Muscle layer of colon (tissue), 2 donors: ENCODE results near the gene C20orf96.

Experiments
- H3K27ac ChIP-seq: one replicate; pipeline ENCODE4 v1.7.0; 2013; ENCODE audit warnings: low read depth, mild to moderate bottlenecking, low read length, moderate library complexity
- H3K27me3 ChIP-seq, 2 donors: one replicate each; pipeline ENCODE4 v1.7.0; 2013; ENCODE audit warnings: low read length in 2 of 2, mild to moderate bottlenecking in 2 of 2; ENCODE audit not compliant: insufficient read depth in 2 of 2, control insufficient read depth in 1 of 2
- H3K36me3 ChIP-seq: one replicate; pipeline ENCODE4 v1.7.0; 2013; ENCODE audit warnings: mild to moderate bottlenecking, low read length; ENCODE audit not compliant: insufficient read depth
- H3K4me1 ChIP-seq: one replicate; pipeline ENCODE4 v1.7.0; 2013; ENCODE audit warnings: mild to moderate bottlenecking, low read length; ENCODE audit not compliant: insufficient read depth
- H3K4me3 ChIP-seq, 2 donors: one replicate each; pipeline ENCODE4 v1.7.0; 2013; ENCODE audit warnings: low read length in 2 of 2, low read depth in 1 of 2, mild to moderate bottlenecking in 1 of 2, moderate library complexity in 1 of 2
- H3K9ac ChIP-seq: one replicate; pipeline ENCODE4 v1.7.0; 2013; ENCODE audit warnings: low read length
- H3K9me3 ChIP-seq: one replicate; pipeline ENCODE4 v1.7.0; 2013; ENCODE audit warnings: mild to moderate bottlenecking, low read length
- donor health status: abdominal sarcoma.
- donor health status: Adenocarcinoma of cecum.

The C20orf96 gene

GRCh38 chr20:273884-274283, 16.7 kb downstream of the C20orf96 start:
- H3K9me3 ChIP-seq, result no peaks in the 10 kb centered on the region
- no peak overlapping the region for H3K4me3 ChIP-seq
- no peak overlapping the region for H3K27ac ChIP-seq
- peaks cover 24% of the 10 kb centered on the region for H3K36me3 ChIP-seq
- H3K9ac ChIP-seq, result no peak overlapping the region
- no peaks in the 10 kb centered on the region for H3K4me1 ChIP-seq
- H3K27me3 ChIP-seq, result no peaks in the 10 kb centered on the region

DNA sequence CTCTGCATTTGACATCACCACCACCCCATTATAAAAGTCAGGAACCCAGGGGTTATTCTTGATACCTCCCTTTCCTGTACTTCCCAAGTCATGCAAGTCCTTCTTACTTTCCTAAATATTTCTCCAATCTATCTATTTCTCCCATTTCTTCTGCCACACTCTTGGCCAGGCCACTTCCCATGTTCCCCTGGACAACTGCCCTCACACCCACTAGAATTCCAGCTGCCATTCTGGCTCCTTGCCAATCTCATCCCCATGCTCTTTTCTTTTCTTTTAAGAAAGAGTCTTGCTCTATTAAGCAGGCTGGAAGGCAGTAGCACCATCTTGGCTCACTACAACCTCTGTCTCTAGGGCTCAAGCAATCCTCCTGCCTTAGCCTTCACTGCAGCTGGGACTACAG, 17.8 kb downstream of the C20orf96 start:
- H3K27ac ChIP-seq, result no peak overlapping the region
- no peaks in the 10 kb centered on the region for H3K9me3 ChIP-seq
- H3K27me3 ChIP-seq, result no peaks in the 10 kb centered on the region
- no peaks in the 10 kb centered on the region for H3K4me1 ChIP-seq
- H3K9ac ChIP-seq, result no peak overlapping the region
- no peak overlapping the region for H3K4me3 ChIP-seq
- H3K36me3 ChIP-seq, result peaks cover 20% of the 10 kb centered on the region

GRCh38 chr20:271528-271927, 19.0 kb downstream of the C20orf96 start:
- Histone ChIP-seq H3K9me3 (no peaks in the 10 kb centered on the region), H3K27me3 (no peaks in the 10 kb centered on the region)

GRCh38 chr20:271069-271468, 19.5 kb downstream of the C20orf96 start:
- no peak overlapping the region for H3K9ac ChIP-seq
- no peak overlapping the region for H3K27ac ChIP-seq
- peaks cover 7% of the 10 kb centered on the region for H3K36me3 ChIP-seq
- no peak overlapping the region for H3K4me3 ChIP-seq
- no peaks in the 10 kb centered on the region for H3K9me3 ChIP-seq
- H3K27me3 ChIP-seq, result no peaks in the 10 kb centered on the region
- H3K4me1 ChIP-seq, result peaks cover 5% of the 10 kb centered on the region

More at GRCh38 chr20:271528-271927, 19.0 kb downstream of the C20orf96 start:
- Histone ChIP-seq H3K27ac (no peak overlapping the region), H3K4me1 (peaks cover 2% of the 10 kb centered on the region), H3K9ac (no peak overlapping the region), H3K36me3 (peaks cover 10% of the 10 kb centered on the region), H3K4me3 (no peak overlapping the region)

- Histone ChIP-seq H3K9ac (no peak overlapping the region), H3K27me3 (no peaks in the 10 kb centered on the region), H3K4me1 (peaks cover 5% of the 10 kb centered on the region), H3K27ac (no peak overlapping the region), H3K36me3 (peaks cover 1% of the 10 kb centered on the region), H3K4me3 (no peak overlapping the region), H3K9me3 (no peaks in the 10 kb centered on the region)
Measured at GRCh38 chr20:270517-270916, 20.0 kb downstream of the C20orf96 start.

GRCh38 chr20:266596-267562, 23.7 kb downstream of the C20orf96 start:
- no peak overlapping the region for H3K27ac ChIP-seq

DNA sequence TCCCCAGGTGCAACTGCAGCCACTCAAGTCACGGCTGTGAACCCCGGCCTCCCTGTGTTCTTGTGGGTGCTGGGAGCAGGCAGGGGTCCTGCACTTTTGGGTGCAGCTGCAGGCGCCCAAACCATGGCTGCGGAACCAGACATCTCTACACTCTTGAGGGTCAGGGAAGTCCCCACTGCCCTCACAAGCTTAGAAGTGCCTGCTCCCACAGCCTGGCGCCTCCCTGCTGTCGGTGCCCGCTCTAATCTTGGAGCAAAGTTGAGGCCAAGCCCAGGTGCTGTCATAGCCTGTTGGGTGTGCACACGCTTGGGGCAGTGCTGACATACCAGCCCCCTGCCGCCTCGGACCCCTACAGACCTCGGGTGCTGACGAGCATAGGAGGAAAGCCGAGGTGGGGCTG, 26.8 kb downstream of the C20orf96 start:
- Histone ChIP-seq H3K9ac (no peak overlapping the region), H3K36me3 (no peaks in the 10 kb centered on the region), H3K27me3 (no peaks in the 10 kb centered on the region), H3K9me3 (no peaks in the 10 kb centered on the region), H3K4me3 (no peak overlapping the region), H3K4me1 (peaks cover 5% of the 10 kb centered on the region), H3K27ac (no peak overlapping the region)

More at GRCh38 chr20:266596-267562, 23.7 kb downstream of the C20orf96 start:
- H3K9me3 ChIP-seq, result no peaks in the 10 kb centered on the region
- peaks cover 5% of the 10 kb centered on the region for H3K4me1 ChIP-seq
- peak overlapping the region; percentile 54 to 75 for H3K4me3 ChIP-seq
- H3K27me3 ChIP-seq, result no peaks in the 10 kb centered on the region
- H3K9ac ChIP-seq, result no peak overlapping the region
- no peaks in the 10 kb centered on the region for H3K36me3 ChIP-seq

DNA sequence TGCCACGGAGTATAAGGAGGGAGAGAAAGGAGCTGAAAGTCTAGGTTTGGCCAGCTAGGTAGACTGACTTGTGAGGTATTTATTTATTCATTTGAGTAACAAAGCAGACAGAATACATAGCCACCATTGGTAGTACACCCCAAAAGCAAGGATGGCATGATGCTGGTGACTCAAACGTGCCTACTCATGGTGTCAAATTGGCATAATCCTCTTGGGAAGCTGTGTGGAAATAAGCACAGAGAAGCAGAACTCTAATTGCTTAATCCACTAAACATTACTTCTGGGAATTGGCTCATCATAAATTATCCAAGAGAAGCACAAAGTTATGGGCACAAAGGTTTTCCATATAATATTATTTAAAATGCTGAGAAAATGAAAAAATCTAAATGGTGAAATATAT, 30.6 kb downstream of the C20orf96 start:
- Histone ChIP-seq H3K9ac (no peak overlapping the region), H3K36me3 (no peaks in the 10 kb centered on the region), H3K4me3 (no peak overlapping the region), H3K9me3 (no peaks in the 10 kb centered on the region), H3K27me3 (no peaks in the 10 kb centered on the region), H3K4me1 (no peaks in the 10 kb centered on the region), H3K27ac (no peak overlapping the region)

- no peaks in the 10 kb centered on the region for H3K36me3 ChIP-seq
- H3K9me3 ChIP-seq, result no peaks in the 10 kb centered on the region
- no peaks in the 10 kb centered on the region for H3K4me1 ChIP-seq
- no peak overlapping the region for H3K27ac ChIP-seq
- no peak overlapping the region for H3K4me3 ChIP-seq
- no peak overlapping the region for H3K9ac ChIP-seq
- H3K27me3 ChIP-seq, result no peaks in the 10 kb centered on the region
Measured at GRCh38 chr20:258963-259362, 31.6 kb downstream of the C20orf96 start.

DNA sequence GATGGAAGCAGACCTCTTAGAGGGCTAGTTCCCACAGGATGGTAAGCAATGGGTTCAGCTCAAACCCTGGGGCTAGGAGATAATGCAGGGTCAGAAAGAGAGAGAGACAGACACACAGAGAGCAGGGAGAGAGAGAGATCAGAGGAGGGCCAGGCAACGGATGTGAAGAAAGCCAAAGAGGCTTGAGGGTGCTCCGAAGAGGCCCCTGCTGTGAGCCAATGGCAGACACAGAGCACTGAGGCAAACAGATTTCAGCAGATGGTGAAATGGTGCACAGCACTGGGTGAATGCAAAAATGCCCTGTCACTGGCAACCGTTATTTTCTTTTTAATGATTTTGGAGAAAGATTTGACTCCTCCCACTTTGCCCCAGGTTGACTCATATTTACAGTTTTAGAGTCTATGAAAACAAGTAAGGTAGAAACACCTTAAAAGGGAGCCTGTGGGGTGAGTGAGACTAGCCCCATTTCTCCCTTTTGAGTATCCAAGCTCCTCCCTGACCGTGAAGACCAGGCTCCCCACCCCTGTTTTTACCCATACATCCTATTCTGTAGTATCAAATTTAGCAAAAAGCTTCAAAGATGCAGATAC, 32.2 kb downstream of the C20orf96 start:
- Histone ChIP-seq H3K4me3 (no peak overlapping the region), H3K9me3 (no peaks in the 10 kb centered on the region), H3K36me3 (no peaks in the 10 kb centered on the region), H3K9ac (no peak overlapping the region), H3K27ac (no peak overlapping the region), H3K4me1 (no peaks in the 10 kb centered on the region), H3K27me3 (no peaks in the 10 kb centered on the region)

DNA sequence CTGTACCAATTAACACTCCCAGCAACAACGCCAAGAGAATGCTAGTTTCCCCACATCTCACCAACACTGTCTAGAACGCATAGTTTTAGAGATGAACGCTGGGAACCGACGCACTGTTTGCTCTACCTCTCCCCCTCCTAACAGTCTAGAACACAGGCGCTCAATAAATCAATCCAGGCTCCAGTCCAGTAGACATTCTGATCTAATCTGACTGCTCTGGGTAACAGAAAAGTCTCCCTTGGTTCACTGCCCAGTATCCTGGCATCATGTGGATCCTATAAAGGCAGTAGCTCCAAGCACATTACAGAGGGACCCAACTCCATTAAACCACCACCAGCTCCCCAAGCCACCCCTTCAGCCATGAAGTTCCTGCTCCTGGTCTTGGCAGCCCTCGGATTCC, 33.1 kb downstream of the C20orf96 start, which contains the start of gene DEFB132:
TSS of gene DEFB132 (plus strand) at position 306 of the 400 bp plus-strand sequence. CDS start at position 361, 55 bp downstream.
- Histone ChIP-seq H3K4me1 (no peaks in the 10 kb centered on the region), H3K27me3 (no peaks in the 10 kb centered on the region), H3K9me3 (no peaks in the 10 kb centered on the region), H3K27ac (no peak within 1 kb of the TSS), H3K4me3 (no peak within 1 kb of the TSS), H3K9ac (no peak within 1 kb of the TSS), H3K36me3 (no peaks in the 10 kb centered on the region)
